Activated CD4-positive, CD25-positive, alpha-beta regulatory T cell (primary cell): ENCODE results near the gene RFPL1.

Experiments
- DNase-seq, 4 experiments: peaks; one replicate each; lab custom pipeline; 2025; lab: John Stamatoyannopoulos, UW

RFPL1 gene

DNA sequence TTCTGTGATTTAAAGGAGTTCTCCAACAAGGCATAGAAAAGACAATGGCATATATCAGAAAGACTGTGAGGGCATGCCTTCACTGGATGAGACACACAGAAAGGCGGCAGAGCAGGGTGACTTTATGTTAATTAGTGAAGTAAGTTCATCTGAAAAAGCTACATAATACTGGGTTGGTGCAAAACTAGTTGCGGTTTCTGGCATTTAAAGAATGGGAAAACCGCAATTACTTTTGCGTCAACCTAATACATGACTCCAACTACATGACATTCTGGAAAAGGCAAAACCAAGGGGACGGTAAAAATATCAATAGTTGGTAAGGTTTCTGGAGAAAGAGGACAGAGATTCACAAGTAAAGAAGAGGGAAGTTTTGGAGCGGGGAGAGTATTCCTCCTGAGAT lies 5.1 kb downstream of the RFPL1 start:
- no peak for DNase-seq

DNA sequence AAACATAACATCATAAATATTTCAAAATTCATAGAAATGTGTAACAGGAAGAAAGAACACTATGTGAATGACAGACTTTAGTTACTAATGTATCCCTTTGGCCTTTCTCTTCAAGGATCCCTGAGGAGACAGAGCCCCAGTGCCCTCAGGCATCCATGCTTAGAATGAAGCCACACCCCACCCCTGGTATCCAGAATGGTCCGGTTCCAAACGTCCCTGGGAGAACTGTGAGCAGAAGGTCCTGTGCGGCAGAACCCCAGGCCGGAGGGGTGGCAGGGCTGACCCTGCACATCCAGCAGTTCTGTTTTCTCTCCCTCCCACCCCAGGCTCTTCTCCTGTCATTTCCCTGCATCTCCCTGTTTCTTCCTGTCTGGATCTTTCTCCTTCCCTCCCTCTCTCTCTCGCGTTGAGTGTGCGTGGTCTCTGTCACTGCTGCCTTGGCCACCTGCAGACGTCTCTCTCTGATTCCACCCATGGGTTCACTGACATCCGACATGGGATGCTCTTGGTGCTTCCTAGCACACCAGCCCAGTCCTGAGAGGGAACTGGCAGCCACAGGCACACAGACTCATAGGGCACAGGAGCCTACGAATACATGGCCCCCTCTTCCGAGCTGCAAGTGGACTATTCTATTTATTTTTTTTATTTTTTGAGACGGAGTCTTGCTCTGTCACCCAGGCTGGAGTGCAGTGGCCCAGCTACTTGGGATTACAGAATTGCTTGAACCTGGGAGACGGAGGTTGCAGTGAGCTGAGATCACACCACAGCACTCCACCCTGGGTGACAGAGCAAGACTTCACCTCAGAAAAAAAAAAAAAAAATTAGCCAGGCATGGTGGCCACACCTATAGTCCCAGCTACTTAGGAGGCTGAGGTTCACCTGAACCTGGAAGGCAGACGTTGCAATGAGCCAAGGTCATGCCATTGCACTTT lies 5.7 kb downstream of the RFPL1 start:
- DNase-seq: no peak

- DNase-seq: no peak
Observed at GRCh38 chr22:29445508-29445907, 7.1 kb downstream of the RFPL1 start.

DNA sequence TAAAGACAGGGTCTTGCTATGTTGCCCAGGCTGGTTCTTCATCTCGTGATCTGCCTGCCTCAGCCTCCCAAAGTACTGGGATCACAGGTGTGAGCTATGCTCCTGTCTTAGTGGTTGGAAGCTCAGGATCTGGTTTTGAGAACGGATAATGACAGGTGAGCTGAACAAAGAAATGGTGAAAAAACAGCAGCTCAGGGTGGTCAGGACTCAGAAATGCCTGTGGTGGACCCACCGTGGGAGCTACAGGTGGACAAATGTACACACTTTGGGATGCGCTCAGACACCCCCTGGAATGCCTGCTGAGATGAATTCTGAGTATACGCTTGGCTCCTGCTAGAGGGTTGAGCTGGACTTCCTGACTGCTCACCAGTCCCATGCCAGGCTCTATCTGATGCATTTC lies 9.5 kb downstream of the RFPL1 start:
- DNase-seq: no peak

GRCh38 chr22:29449296-29449875 lies 11.0 kb downstream of the RFPL1 start:
- no peak for DNase-seq

DNA sequence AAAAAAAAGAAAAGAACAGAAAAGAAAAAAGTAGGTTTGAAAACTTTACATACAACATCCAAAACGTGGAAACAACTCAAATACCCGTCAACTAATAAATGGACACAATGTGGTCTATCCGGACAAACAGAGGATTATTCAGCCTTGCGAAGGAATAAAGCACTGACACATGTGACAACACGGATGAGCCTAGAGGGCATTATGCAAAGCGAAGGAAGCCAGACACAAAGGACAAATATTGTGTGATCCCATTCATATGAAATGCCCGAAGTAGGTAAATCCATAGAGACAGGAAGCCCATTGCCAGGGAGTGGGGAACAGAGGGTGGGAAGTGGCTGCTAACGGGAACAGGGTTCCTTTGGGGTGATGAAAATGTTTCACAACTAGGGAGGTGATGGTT lies 11.8 kb downstream of the RFPL1 start:
- DNase-seq: no peak

- DNase-seq: no peak
Observed at GRCh38 chr22:29451863-29452262, 13.5 kb downstream of the RFPL1 start.

- no peak for DNase-seq
Observed at GRCh38 chr22:29454276-29454675, 15.9 kb downstream of the RFPL1 start.

GRCh38 chr22:29456211-29456671 lies 17.9 kb downstream of the RFPL1 start:
- no peak for DNase-seq

GRCh38 chr22:29457730-29458129 lies 19.3 kb downstream of the RFPL1 start:
- DNase-seq: no peak

GRCh38 chr22:29458551-29458950 lies 20.2 kb downstream of the RFPL1 start:
- no peak for DNase-seq

GRCh38 chr22:29459773-29460172 lies 21.4 kb downstream of the RFPL1 start:
- no peak for DNase-seq

- DNase-seq: no peak
Observed at GRCh38 chr22:29461263-29461662, 22.9 kb downstream of the RFPL1 start.

GRCh38 chr22:29463629-29464028 lies 25.2 kb downstream of the RFPL1 start:
- DNase-seq: no peak

DNA sequence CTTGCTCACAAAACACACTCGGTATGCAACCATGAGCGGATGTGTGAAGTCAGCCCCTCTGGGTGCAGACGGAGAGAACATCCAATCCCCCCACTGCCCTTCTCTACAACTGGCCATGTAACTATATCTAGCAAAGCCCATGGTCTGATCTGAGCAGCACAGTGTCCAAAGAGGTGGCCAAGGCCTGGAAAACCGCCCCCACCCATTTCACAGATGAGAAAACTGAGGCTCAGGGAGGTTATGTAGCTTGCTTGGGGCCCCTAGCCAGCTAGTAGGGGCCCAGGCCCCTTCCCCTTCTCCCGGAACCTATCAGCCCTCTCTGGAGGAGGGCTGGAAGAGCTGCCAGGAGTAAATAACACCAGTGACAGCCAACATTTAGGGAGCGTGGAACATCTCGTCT lies 26.2 kb downstream of the RFPL1 start:
- DNase-seq: no peak

GRCh38 chr22:29469755-29470154 lies 31.4 kb downstream of the RFPL1 start:
- DNase-seq: no peak

DNA sequence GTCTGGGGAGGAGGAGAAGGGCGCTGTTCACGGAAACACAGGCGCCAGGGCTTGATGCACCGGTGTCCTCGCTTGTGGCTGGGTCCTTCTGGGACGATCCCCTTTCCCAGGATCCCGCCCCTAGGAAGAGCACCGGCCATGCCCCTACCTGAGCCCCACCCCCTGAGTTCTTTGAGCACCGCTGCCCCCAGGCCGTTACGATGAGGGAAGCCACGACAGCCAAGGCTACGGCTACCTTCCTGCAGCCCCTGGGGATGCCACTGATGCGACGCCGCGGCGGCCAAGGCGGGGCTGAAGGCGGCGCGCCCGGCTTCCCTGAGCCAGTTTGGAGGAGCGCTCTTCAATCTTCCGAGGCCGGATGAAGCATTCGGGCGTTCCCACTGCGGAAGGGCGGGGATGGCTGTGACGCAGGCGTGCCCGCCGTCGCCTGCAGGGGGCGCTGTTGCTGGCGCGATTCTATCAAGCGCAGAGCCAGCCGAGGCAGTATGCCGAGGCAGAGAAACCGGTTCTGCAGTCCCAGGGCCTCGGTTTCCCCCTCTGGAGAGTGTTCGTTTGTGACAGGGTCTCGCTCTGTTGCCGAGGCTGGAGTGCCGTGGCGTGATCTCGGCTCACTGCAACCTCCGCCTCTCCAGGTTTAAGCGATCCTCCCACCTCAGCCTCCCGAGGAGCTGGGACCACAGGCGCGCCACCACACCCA lies 31.9 kb downstream of the RFPL1 start:
- DNase-seq: peak; percentile 39 to 57 (median 46)

DNA sequence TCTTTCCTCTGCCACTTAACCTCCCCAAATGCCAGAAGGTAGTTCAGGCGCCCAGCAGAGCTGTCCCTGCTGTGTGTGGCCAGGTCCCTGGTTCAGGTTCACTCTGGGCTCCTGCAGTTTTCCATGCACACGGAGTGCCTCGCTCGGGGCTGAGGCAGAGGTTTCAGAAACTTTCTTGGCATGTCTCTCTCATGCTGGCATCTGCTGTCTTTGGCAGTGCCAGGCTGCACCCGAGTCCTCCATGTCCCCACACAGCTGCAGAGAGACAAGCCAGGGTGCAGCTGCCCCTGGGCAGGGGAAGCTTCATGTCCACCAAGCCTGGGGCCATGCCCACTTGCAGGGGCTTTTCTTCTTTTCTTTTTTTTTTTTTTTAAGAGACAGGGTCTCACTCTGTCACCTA lies 34.6 kb downstream of the RFPL1 start:
- DNase-seq: no peak

GRCh38 chr22:29475550-29475949 lies 37.2 kb downstream of the RFPL1 start:
- no peak for DNase-seq

- no peak for DNase-seq
Observed at GRCh38 chr22:29476116-29476515, 37.7 kb downstream of the RFPL1 start.

GRCh38 chr22:29477723-29478318 lies 39.4 kb downstream of the RFPL1 start:
- no peak for DNase-seq
